HEK293 (cell line): ENCODE results near the gene CEP104.
A peak's percentile ranks its signal among the peaks of the same experiment; 100 is the strongest.

Source experiments
- CTCF ChIA-PET: fragments of 350-600 bp; formaldehyde crosslinking; extraction: SDS; loops from one replicate; lab custom pipeline; 2021; ENCODE audit warnings: antibody characterized with exemption; lab: Yijun Ruan, JAX
- POLR2A ChIA-PET: fragments of 300-600 bp; formaldehyde crosslinking; extraction: SDS; loops from one replicate; lab custom pipeline; 2020; ENCODE audit warnings: antibody characterized with exemption, inconsistent platforms; lab: Yijun Ruan, JAX
- H3K27ac ChIP-seq: fragments of 200-500 bp; sonication (Bioruptor generic); 2 replicates; pipeline ENCODE4 v1.5.1; 2014; ENCODE audit warnings: low read depth, low read length, control low read depth, inconsistent platforms; ENCODE audit errors: extremely low read depth
- H3K36me3 ChIP-seq, 2 experiments: fragments of 200-500 bp in 1 of 2; sonication (Bioruptor generic) in 1 of 2; 1 replicate in 1 of 2; 2 replicates in 1 of 2; pipeline ENCODE4 v1.5.1; 2014 to 2017; ENCODE audit warnings: inconsistent platforms in 2 of 2, low read length in 2 of 2; ENCODE audit not compliant: control insufficient read depth in 2 of 2, insufficient read depth in 1 of 2
- H3K4me1 ChIP-seq: fragments of 200-500 bp; sonication (Bioruptor generic); 2 replicates; pipeline ENCODE4 v1.5.1; 2014; ENCODE audit warnings: mild to moderate bottlenecking, low read length, inconsistent platforms; ENCODE audit not compliant: control insufficient read depth, insufficient read depth
- H3K4me3 ChIP-seq: 2 replicates; pipeline ENCODE4 v1.5.1; 2011; ENCODE audit warnings: low read depth, mild to moderate bottlenecking, control low read depth, low read length, moderate library complexity
- H3K9me3 ChIP-seq: fragments of 200-500 bp; sonication (Bioruptor generic); 2 replicates; pipeline ENCODE4 v1.5.1; 2014; ENCODE audit warnings: low read depth, low read length, inconsistent platforms; ENCODE audit not compliant: control insufficient read depth, insufficient read depth
- GLIS1 ChIP-seq: fragments of 450-650 bp; formaldehyde crosslinking; IDR thresholded peaks from 2 replicates; pipeline ENCODE4 v1.5.1; 2016; ENCODE audit warnings: missing biosample characterization, missing genetic modification characterization
- HOXA7 ChIP-seq: sonication (generic); formaldehyde crosslinking; IDR thresholded peaks from 2 replicates; pipeline ENCODE4 v1.8.1; 2022; ENCODE audit warnings: missing genetic modification reagents, borderline replicate concordance
- HOXC10 ChIP-seq: sonication (generic); formaldehyde crosslinking; IDR thresholded peaks from 2 replicates; pipeline ENCODE4 v1.8.1; 2023; ENCODE audit warnings: mild to moderate bottlenecking, missing genetic modification reagents
- KLF1 ChIP-seq: fragments of 450-650 bp; formaldehyde crosslinking; IDR thresholded peaks from 2 replicates; pipeline ENCODE4 v1.5.1; 2016; ENCODE audit warnings: missing biosample characterization, missing genetic modification characterization
- KLF10 ChIP-seq: fragments of 450-650 bp; IDR thresholded peaks from 2 replicates; pipeline ENCODE4 v1.5.1; 2018; ENCODE audit warnings: missing biosample characterization, mild to moderate bottlenecking, missing genetic modification characterization
- MZF1 ChIP-seq: fragments of 450-650 bp; formaldehyde crosslinking; IDR thresholded peaks from 2 replicates; pipeline ENCODE4 v1.5.1; 2017; ENCODE audit warnings: missing biosample characterization, missing genetic modification characterization, borderline replicate concordance
- SCRT2 ChIP-seq: fragments of 450-650 bp; formaldehyde crosslinking; IDR thresholded peaks from 2 replicates; pipeline ENCODE4 v1.5.1; 2016; ENCODE audit warnings: missing biosample characterization, missing genetic modification characterization
- ZBTB17 ChIP-seq: fragments of 450-650 bp; formaldehyde crosslinking; IDR thresholded peaks from 2 replicates; pipeline ENCODE4 v1.5.1; 2016; ENCODE audit warnings: missing biosample characterization, missing genetic modification characterization
- ZBTB20 ChIP-seq: fragments of 450-650 bp; formaldehyde crosslinking; IDR thresholded peaks from 2 replicates; pipeline ENCODE4 v1.5.1; 2016; ENCODE audit warnings: missing biosample characterization, missing genetic modification characterization
- ZIC2 ChIP-seq: fragments of 450-650 bp; formaldehyde crosslinking; IDR thresholded peaks from 2 replicates; pipeline ENCODE4 v1.5.1; 2016; ENCODE audit warnings: missing biosample characterization, missing genetic modification characterization
- ZNF114 ChIP-seq: fragments of 450-650 bp; formaldehyde crosslinking; IDR thresholded peaks from 2 replicates; pipeline ENCODE4 v1.5.0; 2017; ENCODE audit warnings: missing biosample characterization, missing genetic modification characterization
- ZNF138 ChIP-seq: fragments of 450-650 bp; formaldehyde crosslinking; IDR thresholded peaks from 2 replicates; pipeline ENCODE4 v1.5.1; 2016; ENCODE audit warnings: missing biosample characterization, missing genetic modification characterization, borderline replicate concordance
- ZNF157 ChIP-seq: fragments of 450-650 bp; formaldehyde crosslinking; IDR thresholded peaks from 2 replicates; pipeline ENCODE4 v1.5.1; 2016; ENCODE audit warnings: missing biosample characterization, missing genetic modification characterization
- ZNF214 ChIP-seq: fragments of 450-650 bp; formaldehyde crosslinking; IDR thresholded peaks from 2 replicates; pipeline ENCODE4 v1.5.1; 2017; ENCODE audit warnings: missing biosample characterization, mild to moderate bottlenecking, missing genetic modification characterization, borderline replicate concordance
- ZNF221 ChIP-seq: fragments of 450-650 bp; formaldehyde crosslinking; IDR thresholded peaks from 2 replicates; pipeline ENCODE4 v1.5.1; 2017; ENCODE audit warnings: missing biosample characterization, missing genetic modification characterization, borderline replicate concordance
- ZNF416 ChIP-seq: fragments of 450-650 bp; formaldehyde crosslinking; IDR thresholded peaks from 2 replicates; pipeline ENCODE4 v1.5.1; 2016; ENCODE audit warnings: missing biosample characterization, missing genetic modification characterization
- ZNF423 ChIP-seq: fragments of 450-650 bp; formaldehyde crosslinking; IDR thresholded peaks from 2 replicates; pipeline ENCODE4 v1.5.1; 2016; ENCODE audit warnings: missing biosample characterization, missing genetic modification characterization
- ZNF48 ChIP-seq: fragments of 450-650 bp; formaldehyde crosslinking; IDR thresholded peaks from 2 replicates; pipeline ENCODE4 v1.5.1; 2016; ENCODE audit warnings: missing biosample characterization, missing genetic modification characterization
- ZNF571 ChIP-seq: fragments of 450-650 bp; formaldehyde crosslinking; IDR thresholded peaks from 2 replicates; pipeline ENCODE4 v1.5.0; 2017; ENCODE audit warnings: missing biosample characterization, missing genetic modification characterization
- ZNF624 ChIP-seq: fragments of 450-650 bp; formaldehyde crosslinking; IDR thresholded peaks from 2 replicates; pipeline ENCODE4 v1.5.1; 2017; ENCODE audit warnings: missing biosample characterization, missing genetic modification characterization
- ZNF664 ChIP-seq: fragments of 450-650 bp; formaldehyde crosslinking; IDR thresholded peaks from 2 replicates; pipeline ENCODE4 v1.5.1; 2016; ENCODE audit warnings: missing biosample characterization, missing genetic modification characterization
- ZNF776 ChIP-seq: fragments of 450-650 bp; formaldehyde crosslinking; IDR thresholded peaks from 2 replicates; pipeline ENCODE4 v1.5.0; 2017; ENCODE audit warnings: missing biosample characterization, missing genetic modification characterization, borderline replicate concordance
- ZNF777 ChIP-seq: fragments of 450-650 bp; formaldehyde crosslinking; IDR thresholded peaks from 2 replicates; pipeline ENCODE4 v1.5.1; 2017; ENCODE audit warnings: missing biosample characterization, missing genetic modification characterization, borderline replicate concordance
- ZNF792 ChIP-seq: fragments of 450-650 bp; formaldehyde crosslinking; IDR thresholded peaks from 2 replicates; pipeline ENCODE4 v1.5.1; 2016; ENCODE audit warnings: missing biosample characterization, missing genetic modification characterization
- ZSCAN16 ChIP-seq: fragments of 450-650 bp; formaldehyde crosslinking; IDR thresholded peaks from 2 replicates; pipeline ENCODE4 v1.5.1; 2016; ENCODE audit warnings: missing biosample characterization, missing genetic modification characterization
- ZXDB ChIP-seq: fragments of 450-650 bp; formaldehyde crosslinking; IDR thresholded peaks from 2 replicates; pipeline ENCODE4 v1.5.1; 2016; ENCODE audit warnings: missing biosample characterization, missing genetic modification characterization
- TF ChIP-seq, protein P1 (sequence below): fragments of 450-650 bp; formaldehyde crosslinking; IDR thresholded peaks from 2 replicates; pipeline ENCODE4 v1.5.1; 2017; ENCODE audit warnings: missing biosample characterization, missing genetic modification characterization
- TF ChIP-seq, protein P2 (sequence below): fragments of 450-650 bp; formaldehyde crosslinking; IDR thresholded peaks from 2 replicates; pipeline ENCODE4 v1.5.1; 2017; ENCODE audit warnings: missing biosample characterization, missing genetic modification characterization
- TF ChIP-seq, protein P3 (sequence below): fragments of 450-650 bp; formaldehyde crosslinking; IDR thresholded peaks from 2 replicates; pipeline ENCODE4 v1.5.1; 2016; ENCODE audit warnings: missing biosample characterization, missing genetic modification characterization

The CEP104 gene

DNA sequence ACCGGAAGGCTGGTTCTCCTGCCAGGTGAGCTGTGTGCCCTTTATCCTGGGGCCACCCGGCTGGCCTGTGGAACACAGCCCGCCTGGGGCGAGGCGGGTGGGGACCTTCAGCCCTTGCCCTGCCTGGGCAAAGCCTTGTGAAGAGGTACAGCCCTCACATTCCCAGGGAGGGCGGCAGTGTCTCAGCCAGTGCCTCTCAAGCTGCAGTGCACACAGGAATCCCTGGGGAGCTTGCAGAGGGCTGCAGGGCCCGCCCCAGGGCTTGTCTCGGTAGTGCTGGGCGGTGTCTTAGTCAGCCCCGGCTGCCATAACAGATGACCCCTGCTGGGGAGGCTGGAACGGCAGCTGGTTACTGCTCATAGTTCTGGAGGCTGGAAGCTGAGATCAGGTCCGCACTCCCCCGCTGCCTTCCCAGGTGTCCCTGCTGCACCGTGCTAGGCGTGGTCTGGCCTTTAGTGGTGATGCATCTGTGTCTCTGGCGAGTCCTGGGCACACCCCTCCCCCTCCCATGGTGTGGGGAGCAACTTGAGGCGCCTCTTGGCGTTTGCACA lies 12.8 kb upstream of the CEP104 start:
- ChIA-PET POLR2A (no interaction called here), CTCF (no interaction called here)
- H3K4me1 ChIP-seq = no peaks in the 10 kb centered on the region
- H3K27ac ChIP-seq = no peak overlapping the region
- H3K4me3 ChIP-seq = no peak overlapping the region
- H3K36me3 ChIP-seq = peaks cover 9 to 68% of the 10 kb centered on the region in 2 experiments; a peak in 2 of 3 replicates
- TF ChIP-seq ZBTB20 (tag by site-specific recombination) (no peak), ZIC2 (peak; percentile 32; the same call in 1 of the 2 replicates), ZNF423 (no peak), KLF1 (tag by site-specific recombination) (peak; percentile 98), KLF10 (tag by site-specific recombination) (no peak)
- TF ChIP-seq, protein P1, sequence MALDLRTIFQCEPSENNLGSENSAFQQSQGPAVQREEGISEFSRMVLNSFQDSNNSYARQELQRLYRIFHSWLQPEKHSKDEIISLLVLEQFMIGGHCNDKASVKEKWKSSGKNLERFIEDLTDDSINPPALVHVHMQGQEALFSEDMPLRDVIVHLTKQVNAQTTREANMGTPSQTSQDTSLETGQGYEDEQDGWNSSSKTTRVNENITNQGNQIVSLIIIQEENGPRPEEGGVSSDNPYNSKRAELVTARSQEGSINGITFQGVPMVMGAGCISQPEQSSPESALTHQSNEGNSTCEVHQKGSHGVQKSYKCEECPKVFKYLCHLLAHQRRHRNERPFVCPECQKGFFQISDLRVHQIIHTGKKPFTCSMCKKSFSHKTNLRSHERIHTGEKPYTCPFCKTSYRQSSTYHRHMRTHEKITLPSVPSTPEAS (tag by site-specific recombination) = no peak
- TF ChIP-seq, protein P2, sequence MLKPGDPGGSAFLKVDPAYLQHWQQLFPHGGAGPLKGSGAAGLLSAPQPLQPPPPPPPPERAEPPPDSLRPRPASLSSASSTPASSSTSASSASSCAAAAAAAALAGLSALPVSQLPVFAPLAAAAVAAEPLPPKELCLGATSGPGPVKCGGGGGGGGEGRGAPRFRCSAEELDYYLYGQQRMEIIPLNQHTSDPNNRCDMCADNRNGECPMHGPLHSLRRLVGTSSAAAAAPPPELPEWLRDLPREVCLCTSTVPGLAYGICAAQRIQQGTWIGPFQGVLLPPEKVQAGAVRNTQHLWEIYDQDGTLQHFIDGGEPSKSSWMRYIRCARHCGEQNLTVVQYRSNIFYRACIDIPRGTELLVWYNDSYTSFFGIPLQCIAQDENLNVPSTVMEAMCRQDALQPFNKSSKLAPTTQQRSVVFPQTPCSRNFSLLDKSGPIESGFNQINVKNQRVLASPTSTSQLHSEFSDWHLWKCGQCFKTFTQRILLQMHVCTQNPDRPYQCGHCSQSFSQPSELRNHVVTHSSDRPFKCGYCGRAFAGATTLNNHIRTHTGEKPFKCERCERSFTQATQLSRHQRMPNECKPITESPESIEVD (tag by site-specific recombination) = no peak
- TF ChIP-seq, all 188 proteins: peak for 2
- H3K9me3 ChIP-seq = no peaks in the 10 kb centered on the region

DNA sequence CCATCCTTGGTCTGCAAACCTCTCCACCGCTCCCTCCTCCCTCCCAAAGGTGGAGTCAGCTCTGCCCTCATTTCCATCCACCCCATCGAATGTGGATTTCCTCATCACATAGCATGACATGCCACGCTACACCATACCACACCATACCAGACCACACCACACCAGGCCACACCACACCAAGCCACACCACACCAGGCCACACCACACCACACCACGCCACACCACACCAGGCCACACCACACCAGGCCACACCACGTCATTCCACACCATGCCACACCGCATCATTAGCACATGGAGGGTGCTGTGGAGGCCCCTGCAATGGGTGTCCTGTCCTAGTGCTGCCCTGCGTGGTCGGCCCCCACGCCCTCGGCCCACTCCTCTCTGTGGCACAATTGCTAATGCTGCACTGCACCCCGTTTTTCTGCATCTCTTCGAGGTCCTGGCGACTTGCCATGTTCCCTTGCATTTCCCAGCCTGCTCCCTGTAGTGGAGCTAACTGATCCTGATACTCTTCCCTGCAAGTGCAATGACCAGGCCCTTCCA lies 11.5 kb upstream of the CEP104 start:
- Histone ChIP-seq H3K4me3 (no peak overlapping the region), H3K4me1 (no peaks in the 10 kb centered on the region), H3K9me3 (no peaks in the 10 kb centered on the region), H3K36me3 (peaks cover 8 to 56% of the 10 kb centered on the region in 2 experiments; a peak in 2 of 3 replicates), H3K27ac (no peak overlapping the region)
- TF ChIP-seq ZNF157 (tag by site-specific recombination) (no peak), ZNF624 (tag by site-specific recombination) (no peak), HOXC10 (CRISPR knock-in tag) (no peak)
- CTCF ChIA-PET = interaction anchor here (0.6 kb wide), 1 partner anchor 384 kb away, joined by 3 read pairs; no protein-coding TSS in a partner anchor
- POLR2A ChIA-PET = no interaction called here

DNA sequence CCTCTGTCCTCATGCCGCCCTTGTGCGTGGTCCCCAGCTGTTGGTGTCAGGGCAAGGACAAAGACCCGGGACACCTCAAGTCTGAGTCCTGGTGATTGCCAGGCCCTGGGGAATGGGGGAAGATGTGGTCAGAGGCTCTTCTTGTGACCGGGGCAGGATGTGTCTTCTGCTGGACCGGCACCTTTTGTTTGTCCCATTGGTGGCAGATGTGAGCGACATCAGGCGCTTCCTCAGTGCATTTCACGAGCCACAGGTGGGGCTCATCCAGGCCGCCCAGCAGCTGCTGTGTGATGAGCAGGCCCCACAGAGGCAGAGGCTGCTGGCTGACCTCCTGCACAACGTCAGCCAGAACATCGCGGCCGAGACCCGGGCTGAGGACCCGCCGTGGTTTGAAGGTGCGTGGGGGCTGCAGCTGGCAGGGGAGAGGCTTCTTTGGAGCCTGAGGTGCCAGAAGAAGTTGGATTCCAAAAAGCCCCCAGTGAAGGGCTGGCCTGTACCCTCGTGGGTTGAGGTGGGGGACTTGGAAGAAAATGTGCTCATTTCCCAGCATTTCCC lies 8.7 kb upstream of the CEP104 start:
- H3K36me3 ChIP-seq = peaks cover 5 to 36% of the 10 kb centered on the region in 2 experiments; a peak in 2 of 3 replicates
- ChIA-PET CTCF (interaction anchor here (0.6 kb wide), 1 partner anchor 355 kb away, joined by 3 read pairs; no protein-coding TSS in a partner anchor), POLR2A (no interaction called here)
- H3K4me3 ChIP-seq = no peak overlapping the region
- no peak overlapping the region for H3K27ac ChIP-seq
- TF ChIP-seq ZNF138 (tag by site-specific recombination) (no peak), ZNF664 (tag by site-specific recombination) (no peak), ZXDB (no peak), ZNF792 (tag by site-specific recombination) (no peak), ZNF214 (tag by site-specific recombination) (no peak), SCRT2 (tag by site-specific recombination) (no peak), ZNF776 (tag by site-specific recombination) (no peak), ZBTB17 (tag by site-specific recombination) (no peak), ZNF221 (tag by site-specific recombination) (no peak), ZIC2 (no peak), ZNF571 (tag by site-specific recombination) (no peak), MZF1 (tag by site-specific recombination) (no peak), HOXA7 (CRISPR knock-in tag) (no peak), ZSCAN16 (no peak), ZNF48 (no peak), ZNF114 (tag by site-specific recombination) (no peak), ZNF777 (tag by site-specific recombination) (no peak), ZNF416 (no peak), GLIS1 (tag by site-specific recombination) (no peak)
- TF ChIP-seq, protein P3, sequence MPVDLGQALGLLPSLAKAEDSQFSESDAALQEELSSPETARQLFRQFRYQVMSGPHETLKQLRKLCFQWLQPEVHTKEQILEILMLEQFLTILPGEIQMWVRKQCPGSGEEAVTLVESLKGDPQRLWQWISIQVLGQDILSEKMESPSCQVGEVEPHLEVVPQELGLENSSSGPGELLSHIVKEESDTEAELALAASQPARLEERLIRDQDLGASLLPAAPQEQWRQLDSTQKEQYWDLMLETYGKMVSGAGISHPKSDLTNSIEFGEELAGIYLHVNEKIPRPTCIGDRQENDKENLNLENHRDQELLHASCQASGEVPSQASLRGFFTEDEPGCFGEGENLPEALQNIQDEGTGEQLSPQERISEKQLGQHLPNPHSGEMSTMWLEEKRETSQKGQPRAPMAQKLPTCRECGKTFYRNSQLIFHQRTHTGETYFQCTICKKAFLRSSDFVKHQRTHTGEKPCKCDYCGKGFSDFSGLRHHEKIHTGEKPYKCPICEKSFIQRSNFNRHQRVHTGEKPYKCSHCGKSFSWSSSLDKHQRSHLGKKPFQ = no peak
- H3K9me3 ChIP-seq = no peaks in the 10 kb centered on the region
- no peaks in the 10 kb centered on the region for H3K4me1 ChIP-seq
